DMS 273 (cell line): ENCODE data around the gene SSPN.
A peak's percentile ranks its signal among the peaks of the same experiment; 100 is the strongest.
"Not testable (repeated sequence)": the region's sequence is repeated elsewhere in the genome, so short reads cannot be mapped to it uniquely, and the experiment has no call there.

Source experiments
- DNase-seq: peaks from one replicate; lab custom pipeline; 2025; ENCODE audit not compliant: unreplicated experiment; lab: John Stamatoyannopoulos, UW

Gene SSPN

DNA sequence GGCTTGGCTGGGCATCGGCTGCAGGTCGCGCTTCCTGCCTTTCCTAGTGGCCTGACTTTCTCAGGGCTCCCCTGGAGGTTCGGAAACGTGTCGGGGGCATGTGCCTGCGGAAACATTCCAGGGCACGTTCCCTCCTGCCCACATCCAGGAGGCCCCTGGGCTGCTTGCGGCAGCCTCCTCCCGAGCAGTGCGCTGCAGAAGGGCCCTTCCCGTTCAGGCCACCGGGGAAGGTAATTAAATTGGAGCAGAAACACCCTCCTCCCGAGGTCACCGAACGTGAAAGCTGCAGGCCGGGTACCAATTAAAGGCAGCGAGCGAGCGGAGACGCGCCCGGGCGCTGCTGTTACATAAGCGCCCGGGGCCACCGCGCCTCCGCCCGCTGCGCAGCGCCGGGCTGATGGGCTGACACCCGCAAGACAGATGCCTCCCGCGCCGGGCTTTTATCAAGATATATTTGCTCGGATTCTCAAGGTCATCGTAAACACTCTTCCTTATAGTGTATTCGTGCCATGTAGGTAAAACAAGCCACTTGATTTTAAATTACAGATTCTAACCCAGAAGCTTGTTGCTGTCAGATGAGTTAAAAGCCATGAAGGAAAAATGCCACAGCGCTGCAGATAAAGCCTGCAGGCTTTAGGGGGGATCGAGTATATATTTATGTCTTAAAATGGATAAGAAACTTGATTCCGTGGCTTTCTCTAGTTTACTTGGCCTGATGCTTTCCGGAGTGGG, 31.4 kb downstream of the SSPN start:
- peak; percentile 74 for DNase-seq

GRCh38 chr12:26227361-26227745, 32.0 kb downstream of the SSPN start:
- DNase-seq = no peak

DNA sequence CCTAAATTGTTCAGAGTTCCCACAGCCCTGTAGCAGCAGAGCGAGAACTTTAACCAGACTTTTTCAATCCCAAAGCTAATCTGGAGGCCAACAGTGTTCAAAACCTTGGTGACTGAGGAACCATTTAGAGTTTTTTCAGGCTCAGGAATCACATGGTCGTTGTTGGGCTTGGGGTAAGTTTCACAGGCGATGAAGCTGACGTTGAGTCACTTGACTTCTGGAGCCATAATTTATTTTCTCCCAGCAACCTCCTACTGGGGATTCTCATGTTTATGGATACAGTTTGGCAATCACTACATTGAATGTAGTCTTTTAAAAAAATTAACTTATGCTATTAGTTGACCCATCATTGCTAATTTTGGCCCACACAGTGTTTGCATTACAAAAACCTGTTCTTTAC, 34.5 kb downstream of the SSPN start:
- no peak for DNase-seq

GRCh38 chr12:26231470-26231869, 36.1 kb downstream of the SSPN start:
- no peak for DNase-seq

- DNase-seq = no peak
These were observed 36.5 kb downstream of the SSPN start for GRCh38 chr12:26231921-26232320.

DNA sequence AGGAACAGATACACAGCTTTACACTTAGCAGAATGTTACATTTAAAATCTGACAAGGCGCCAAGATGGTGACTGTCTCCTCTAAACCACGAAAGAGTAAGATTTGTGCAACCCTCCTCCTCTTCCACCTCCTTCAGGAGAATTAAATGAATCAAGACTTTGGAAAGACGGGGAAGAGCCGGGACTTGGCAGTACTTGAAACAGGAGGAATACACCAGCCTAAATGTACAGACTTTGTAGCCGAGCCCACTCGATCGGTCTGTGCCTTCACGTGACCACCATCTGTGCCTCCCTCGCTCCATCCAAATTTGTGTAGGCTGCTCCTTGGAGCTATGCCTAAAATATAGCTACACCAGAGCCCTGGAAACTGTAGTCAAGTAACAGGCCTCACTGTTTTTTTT, 38.3 kb downstream of the SSPN start:
- peak; percentile 93 for DNase-seq

- DNase-seq = not testable (repeated sequence)
These were observed 40.1 kb downstream of the SSPN start for GRCh38 chr12:26235465-26235864.

- DNase-seq = no peak
These were observed 43.2 kb downstream of the SSPN start for GRCh38 chr12:26238341-26239121.

- DNase-seq = no peak
These were observed 43.9 kb downstream of the SSPN start for GRCh38 chr12:26239122-26239851.

DNA sequence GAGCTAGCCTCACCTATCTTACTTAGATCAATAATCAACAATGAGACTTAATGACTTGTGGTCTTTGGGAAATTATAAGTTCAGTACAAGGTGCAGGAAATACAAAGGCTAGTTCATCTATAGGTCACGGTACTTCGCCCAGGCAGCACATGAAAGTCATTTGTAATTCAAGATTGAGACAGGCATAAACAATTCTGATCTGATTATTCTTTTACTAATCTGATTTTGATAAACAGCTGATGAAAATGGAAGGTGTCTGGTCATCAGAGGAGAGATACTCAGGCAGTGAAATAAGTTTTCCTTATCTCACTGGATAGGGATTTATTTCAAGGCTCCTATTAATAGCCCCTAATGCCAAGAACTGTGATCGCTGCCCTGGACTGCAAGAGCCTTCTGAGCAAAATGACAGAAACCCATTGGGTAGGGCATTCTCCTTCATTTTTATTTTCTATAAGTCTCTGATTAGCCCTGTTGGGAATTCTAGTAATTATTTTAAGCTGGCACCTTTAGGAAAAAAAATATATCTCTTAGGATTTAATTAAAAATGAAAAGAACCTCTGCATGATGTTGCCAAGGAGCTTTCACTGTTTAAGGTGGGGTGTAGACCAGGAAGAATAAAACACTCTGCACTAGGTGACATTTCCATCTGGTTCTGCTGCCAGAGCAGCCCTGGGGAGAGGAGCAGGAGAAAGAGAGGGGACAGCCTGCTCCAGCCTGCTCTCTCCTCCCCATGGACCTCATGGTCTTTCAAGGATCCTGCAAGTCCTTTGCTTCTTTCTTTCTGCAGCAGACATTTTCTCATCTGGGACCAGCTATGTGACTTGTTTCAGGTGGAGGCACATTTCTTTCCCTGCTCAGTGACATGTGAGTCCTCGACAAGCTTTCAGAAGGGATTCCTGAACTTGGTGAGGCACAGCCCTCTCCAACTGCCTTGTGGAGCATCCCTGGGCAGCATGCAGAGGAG, 44.8 kb downstream of the SSPN start:
- DNase-seq = no peak

DNA sequence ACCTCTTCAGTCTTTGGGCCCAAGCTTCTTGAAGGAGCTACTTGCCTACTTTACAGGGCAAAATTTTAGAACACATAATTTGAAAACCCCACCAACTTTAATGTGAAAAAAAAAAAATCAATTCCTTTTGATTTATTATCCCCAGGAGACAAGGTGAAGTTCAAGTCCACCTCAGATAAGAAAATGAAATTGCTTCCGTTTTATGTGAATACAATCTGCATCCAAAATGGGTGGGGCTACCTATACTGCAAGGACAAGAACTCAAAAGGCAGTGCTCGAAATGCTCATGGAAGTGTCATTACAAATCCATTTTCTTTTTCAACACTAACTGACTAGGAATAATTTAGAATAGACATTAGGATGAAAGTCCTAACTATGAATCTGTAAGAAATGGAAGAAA, 45.7 kb downstream of the SSPN start:
- no peak for DNase-seq

DNA sequence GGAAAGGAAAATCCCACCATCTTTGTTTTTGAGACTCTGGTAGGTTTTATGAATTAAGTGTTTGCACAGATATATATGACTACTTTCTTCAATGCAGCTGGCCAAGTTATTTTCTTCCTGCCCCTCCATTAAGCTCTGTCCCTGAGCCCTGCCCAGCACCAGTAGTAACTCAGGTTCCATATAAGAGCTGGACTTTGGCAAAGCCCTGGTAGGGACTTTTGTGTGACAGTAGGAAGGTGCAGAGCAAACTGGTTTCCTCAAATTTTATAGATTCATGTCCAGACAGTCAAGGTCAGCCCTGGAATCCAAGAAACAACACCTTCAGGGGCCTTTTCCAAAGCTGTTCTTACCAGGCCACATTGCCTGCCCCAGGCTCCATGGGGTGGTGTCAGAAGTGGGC, 47.3 kb downstream of the SSPN start:
- no peak for DNase-seq

GRCh38 chr12:26244503-26244902, 49.1 kb downstream of the SSPN start:
- no peak for DNase-seq

- DNase-seq = no peak
These were observed 50.0 kb downstream of the SSPN start for GRCh38 chr12:26245175-26245942.

GRCh38 chr12:26246483-26247164, 51.3 kb downstream of the SSPN start:
- no peak for DNase-seq

- no peak for DNase-seq
These were observed 52.5 kb downstream of the SSPN start for GRCh38 chr12:26247873-26248272.

- no peak for DNase-seq
These were observed 55.4 kb downstream of the SSPN start for GRCh38 chr12:26250801-26251200.

- no peak for DNase-seq
These were observed 56.2 kb downstream of the SSPN start for GRCh38 chr12:26251600-26251999.

- DNase-seq = no peak
These were observed 57.6 kb downstream of the SSPN start for GRCh38 chr12:26252946-26253345.
